Choroid plexus epithelial cell (primary cell): ENCODE measurements around the gene GPSM1.
"Not testable (repeated sequence)": the region's sequence is repeated elsewhere in the genome, so short reads cannot be mapped to it uniquely, and the experiment has no call there.

ENCODE experiments used
- DNase-seq: peaks from one replicate; pipeline ENCODE4 v3.0.0-alpha.2; 2010; ENCODE audit warnings: low read depth
- H3K4me3 ChIP-seq: 2 replicates; pipeline ENCODE4 v1.5.1; 2011; ENCODE audit warnings: low read depth, mild to moderate bottlenecking, control low read depth, low read length, moderate library complexity
- TF ChIP-seq, protein P1 (sequence below): conservative IDR thresholded peaks from 2 replicates; pipeline ENCODE4 v1.5.1; 2011; ENCODE audit warnings: low read depth, mild to moderate bottlenecking, control low read depth, inconsistent platforms, low read length, moderate library complexity

The GPSM1 gene

DNA sequence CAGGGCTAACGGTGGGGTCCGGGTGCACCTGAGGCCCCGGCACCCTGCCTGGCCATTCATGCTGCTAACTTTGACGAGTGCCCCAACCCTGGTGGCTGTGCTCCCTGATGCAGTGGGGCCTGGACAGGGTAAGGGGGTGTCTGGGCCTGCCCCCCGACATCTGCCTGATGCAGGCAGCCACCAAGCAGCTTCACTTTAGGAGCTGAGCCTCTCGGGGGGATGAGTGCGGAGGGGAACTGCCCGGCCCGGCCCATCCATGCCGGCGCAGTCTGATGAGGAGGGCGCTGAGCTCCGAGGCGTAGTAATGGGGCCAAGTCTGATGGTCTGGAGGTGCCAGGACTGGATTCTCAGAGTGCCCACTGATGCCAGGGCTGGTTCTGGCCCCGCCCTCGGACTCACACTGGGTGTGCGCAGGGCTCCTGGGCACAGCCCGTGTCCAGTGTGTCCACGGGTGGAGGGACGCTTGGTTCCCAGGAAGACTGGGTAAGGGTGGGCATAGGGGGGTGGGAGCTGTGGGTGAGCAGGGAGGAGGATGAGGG lies 19.7 kb downstream of the GPSM1 start:
- H3K4me3 ChIP-seq, result no peak overlapping the region
- no peak for DNase-seq
- TF ChIP-seq, protein P1, sequence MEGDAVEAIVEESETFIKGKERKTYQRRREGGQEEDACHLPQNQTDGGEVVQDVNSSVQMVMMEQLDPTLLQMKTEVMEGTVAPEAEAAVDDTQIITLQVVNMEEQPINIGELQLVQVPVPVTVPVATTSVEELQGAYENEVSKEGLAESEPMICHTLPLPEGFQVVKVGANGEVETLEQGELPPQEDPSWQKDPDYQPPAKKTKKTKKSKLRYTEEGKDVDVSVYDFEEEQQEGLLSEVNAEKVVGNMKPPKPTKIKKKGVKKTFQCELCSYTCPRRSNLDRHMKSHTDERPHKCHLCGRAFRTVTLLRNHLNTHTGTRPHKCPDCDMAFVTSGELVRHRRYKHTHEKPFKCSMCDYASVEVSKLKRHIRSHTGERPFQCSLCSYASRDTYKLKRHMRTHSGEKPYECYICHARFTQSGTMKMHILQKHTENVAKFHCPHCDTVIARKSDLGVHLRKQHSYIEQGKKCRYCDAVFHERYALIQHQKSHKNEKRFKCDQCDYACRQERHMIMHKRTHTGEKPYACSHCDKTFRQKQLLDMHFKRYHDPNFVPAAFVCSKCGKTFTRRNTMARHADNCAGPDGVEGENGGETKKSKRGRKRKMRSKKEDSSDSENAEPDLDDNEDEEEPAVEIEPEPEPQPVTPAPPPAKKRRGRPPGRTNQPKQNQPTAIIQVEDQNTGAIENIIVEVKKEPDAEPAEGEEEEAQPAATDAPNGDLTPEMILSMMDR, result no peak

DNA sequence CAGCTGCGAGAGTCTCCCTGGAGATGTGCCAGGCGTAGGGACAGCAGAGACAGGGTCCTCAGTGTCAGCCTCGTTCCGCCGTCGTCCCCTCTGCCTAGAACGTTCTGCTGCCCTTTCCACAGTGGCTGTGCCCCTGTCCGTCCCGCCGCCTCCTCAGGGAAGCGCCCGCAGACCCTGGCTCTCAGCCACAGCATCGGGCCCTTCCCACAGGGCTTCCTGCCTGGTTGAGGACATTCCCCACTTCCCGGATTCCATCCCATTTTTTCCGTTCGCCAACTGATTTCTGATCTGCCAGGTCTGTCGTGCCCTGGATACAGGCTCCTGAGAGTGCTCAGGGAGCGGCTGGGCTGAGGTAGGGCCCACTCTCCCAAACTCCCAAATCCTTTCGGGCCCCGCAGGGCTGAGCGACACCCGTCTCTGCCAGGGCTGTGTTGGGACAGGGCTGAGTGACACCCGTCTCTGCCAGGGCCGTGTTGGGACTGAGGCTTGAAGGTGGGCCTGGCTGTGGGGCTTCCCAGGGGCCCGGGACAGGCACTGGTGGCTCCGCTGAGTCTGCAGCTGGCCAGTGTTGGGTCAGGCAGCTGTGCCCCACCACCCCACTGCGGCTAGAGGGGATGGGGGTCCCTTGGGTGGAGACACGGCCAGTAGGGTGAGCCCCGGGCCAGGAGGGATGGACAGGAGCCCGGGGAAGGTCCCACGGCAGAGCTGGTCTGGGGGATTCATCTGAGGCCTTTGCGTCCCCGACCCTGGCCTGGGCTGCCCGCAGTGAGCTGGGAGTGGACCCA lies 20.3 kb downstream of the GPSM1 start:
- H3K4me3 ChIP-seq, result no peak overlapping the region
- DNase-seq, result no peak
- TF ChIP-seq, protein P1, result no peak

DNA sequence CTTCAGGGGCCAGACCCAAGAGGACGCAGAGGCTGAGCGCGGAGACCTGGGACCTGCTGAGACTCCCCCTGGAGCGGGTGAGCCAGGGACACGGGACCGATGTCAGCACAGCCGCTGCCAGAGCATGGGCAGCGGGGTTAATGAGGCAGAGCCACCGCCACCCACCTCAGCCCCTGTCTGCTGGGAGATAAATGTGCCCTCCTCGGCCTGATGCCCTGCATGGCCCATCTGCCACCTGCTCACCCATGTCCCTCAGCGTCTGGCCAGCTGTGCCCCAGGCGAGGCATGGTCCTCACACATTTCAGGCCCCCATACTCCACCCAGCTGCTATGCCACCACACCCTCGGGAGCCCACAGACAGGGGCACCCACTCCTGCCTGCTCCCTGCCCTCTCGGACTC lies 21.4 kb downstream of the GPSM1 start:
- TF ChIP-seq, protein P1, result no peak
- DNase-seq, result no peak
- H3K4me3 ChIP-seq, result no peak overlapping the region

DNA sequence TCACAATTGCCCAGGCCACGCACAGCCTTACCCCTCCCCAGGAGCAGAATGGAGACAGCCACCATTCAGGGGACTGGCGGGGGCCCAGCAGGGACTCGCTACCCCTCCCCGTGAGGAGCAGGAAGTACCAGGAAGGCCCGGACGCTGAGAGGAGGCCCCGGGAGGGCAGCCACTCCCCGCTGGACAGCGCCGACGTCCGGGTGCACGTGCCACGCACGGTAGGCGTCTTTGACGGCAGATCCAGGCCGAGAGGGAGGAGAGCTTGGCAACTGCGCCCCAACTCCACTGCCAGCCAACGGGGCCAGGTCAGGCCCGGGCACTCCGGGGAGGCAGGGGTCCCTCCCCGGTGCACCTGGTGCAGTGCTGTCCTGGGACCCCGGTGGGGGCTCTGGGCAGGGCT lies 22.2 kb downstream of the GPSM1 start:
- no peak overlapping the region for H3K4me3 ChIP-seq
- TF ChIP-seq, protein P1, result no peak
- DNase-seq, result no peak

DNA sequence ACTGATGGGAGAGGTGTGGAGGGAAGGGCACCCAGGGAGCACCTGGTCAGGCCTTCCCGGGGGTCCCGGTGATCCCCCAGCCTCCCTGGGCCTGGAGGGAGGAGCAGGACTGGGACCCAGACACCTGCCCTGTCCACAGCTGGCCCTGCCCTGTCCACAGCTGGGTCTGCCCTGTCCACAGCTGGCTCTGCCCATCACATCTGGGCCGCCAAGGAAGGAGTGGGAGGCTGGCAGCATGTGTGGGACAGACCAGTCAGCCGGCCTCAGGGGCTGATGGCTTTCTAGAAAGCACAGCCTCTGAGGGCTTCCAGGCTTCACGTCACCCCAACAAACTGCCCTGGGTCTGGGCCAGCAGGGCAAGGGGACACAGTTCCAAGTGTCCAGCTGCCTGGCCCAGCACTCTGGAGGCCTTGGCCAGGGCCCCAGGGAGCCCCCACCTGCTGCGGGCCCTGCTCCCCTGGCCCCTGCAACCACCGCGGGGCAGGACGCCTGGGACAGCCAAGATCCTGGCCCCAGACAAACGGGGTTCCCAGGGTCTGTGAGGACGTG lies 24.0 kb downstream of the GPSM1 start:
- no peak overlapping the region for H3K4me3 ChIP-seq
- TF ChIP-seq, protein P1, result no peak
- no peak for DNase-seq

DNA sequence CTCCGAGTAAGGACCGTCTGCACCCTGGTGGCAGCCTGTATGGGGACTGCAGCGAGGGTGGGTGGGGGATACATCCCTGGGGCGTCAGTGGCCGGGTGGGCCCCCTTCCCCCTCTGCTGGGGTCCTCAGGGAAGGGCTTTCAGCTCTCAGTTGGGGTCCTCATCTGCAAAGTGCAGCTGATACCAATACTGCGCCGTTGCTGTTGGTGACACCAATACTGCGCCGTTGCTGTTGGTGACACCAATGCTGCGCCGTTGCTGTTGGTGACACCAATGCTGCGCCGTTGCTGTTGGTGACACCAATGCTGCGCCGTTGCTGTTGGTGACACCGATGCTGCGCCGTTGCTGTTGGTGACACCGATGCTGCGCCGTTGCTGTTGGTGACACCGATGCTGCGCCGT lies 24.5 kb downstream of the GPSM1 start:
- not testable (repeated sequence) for H3K4me3 ChIP-seq, DNase-seq

DNA sequence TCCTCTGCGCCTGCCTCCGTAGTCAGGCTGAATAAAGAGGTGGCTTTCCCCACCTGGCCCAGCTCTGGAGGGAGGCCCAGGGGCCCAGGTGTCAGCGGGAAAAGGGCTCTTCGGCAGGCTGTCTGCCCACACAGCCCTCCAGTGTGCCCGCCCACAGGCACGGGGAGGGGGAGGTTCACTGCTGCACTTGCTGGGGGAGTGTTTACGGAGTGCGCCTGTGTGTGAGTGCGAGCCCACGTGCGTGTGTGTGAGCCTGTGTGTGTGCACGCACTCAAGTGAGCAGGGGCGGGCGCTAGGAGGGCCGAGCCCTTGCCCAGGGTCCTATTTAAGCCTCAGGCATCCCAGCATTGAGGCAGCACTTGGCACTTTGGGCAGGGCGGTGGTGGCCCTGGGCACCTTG lies 25.3 kb downstream of the GPSM1 start:
- TF ChIP-seq, protein P1, result no peak
- DNase-seq, result no peak
- no peak overlapping the region for H3K4me3 ChIP-seq
